Dendritic cell treated with granulocyte-macrophage colony-stimulating factor and Interleukin-4, amounts not matched to agents 40 ng/mL and 50 ng/mL, for 4 days (primary cell): ENCODE data around the gene ZNF579.

ENCODE experiments used
- H3K27ac Mint-ChIP-seq: one replicate; pipeline ENCODE4 v1.8.0; 2022; ENCODE audit warnings: mild to moderate bottlenecking, mixed read lengths
- H3K27me3 Mint-ChIP-seq: one replicate; pipeline ENCODE4 v1.8.0; 2022; ENCODE audit warnings: mild to moderate bottlenecking, mixed read lengths
- H3K36me3 Mint-ChIP-seq: one replicate; pipeline ENCODE4 v1.8.0; 2022; ENCODE audit warnings: low read depth, mixed read lengths
- H3K4me1 Mint-ChIP-seq: one replicate; pipeline ENCODE4 v1.8.0; 2022; ENCODE audit warnings: low read depth, mixed read lengths
- H3K4me3 Mint-ChIP-seq: one replicate; pipeline ENCODE4 v1.8.0; 2022; ENCODE audit warnings: mild to moderate bottlenecking, moderate library complexity, mixed read lengths
- H3K9me3 Mint-ChIP-seq: one replicate; pipeline ENCODE4 v1.8.0; 2022; ENCODE audit warnings: mixed read lengths
- intact Hi-C: fragments of 100-400 bp; cut with micrococcal nuclease; formaldehyde crosslinking; loops from one replicate; pipeline ENCODE4 v1.15.0; 2022

The ZNF579 gene

DNA sequence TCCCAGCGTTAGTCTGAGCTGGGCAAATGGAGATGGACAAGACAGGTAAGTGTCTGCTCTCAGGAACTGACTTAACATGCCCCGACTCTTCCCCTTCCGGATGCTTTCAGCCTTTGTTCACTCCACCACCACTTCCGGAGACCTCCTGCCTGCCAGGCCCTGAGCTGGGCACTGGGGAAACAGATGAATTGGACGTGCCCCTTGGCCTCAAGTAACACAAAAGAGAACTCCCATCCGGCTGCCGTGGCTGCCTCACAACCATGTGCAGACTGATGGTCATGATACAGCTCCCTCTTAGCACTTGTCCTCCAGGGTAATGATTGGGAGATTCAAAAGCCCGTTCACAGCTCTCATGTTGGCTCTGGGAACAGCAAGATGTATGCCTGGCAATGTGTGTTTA, 36.8 kb upstream of the ZNF579 start:
- intact Hi-C loops: no loop called here
- peaks cover 86% of the 10 kb centered on the region for H3K36me3 Mint-ChIP-seq
- H3K9me3 Mint-ChIP-seq: no peaks in the 10 kb centered on the region
- no peak overlapping the region for H3K27ac Mint-ChIP-seq
- no peaks in the 10 kb centered on the region for H3K27me3 Mint-ChIP-seq
- no peak overlapping the region for H3K4me3 Mint-ChIP-seq
- H3K4me1 Mint-ChIP-seq: peaks cover 58% of the 10 kb centered on the region

DNA sequence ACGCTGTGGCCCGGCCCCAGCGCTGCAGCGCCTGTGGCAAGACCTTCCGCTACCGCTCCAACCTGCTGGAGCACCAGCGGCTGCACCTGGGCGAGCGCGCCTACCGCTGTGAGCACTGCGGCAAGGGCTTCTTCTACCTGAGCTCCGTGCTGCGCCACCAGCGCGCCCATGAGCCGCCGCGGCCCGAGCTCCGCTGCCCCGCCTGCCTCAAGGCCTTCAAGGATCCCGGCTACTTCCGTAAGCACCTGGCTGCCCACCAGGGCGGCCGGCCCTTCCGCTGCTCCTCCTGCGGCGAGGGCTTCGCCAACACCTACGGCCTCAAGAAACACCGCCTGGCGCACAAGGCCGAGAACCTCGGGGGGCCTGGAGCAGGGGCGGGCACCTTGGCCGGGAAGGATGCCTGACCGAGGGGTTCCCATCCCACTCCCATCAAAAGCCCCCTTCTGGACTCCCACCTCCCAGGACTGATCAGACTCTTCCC, 35.8 kb upstream of the ZNF579 start:
- H3K27ac Mint-ChIP-seq: no peak overlapping the region
- intact Hi-C loops: no loop called here
- H3K4me3 Mint-ChIP-seq: no peak overlapping the region
- H3K27me3 Mint-ChIP-seq: no peaks in the 10 kb centered on the region
- no peaks in the 10 kb centered on the region for H3K9me3 Mint-ChIP-seq
- peaks cover 63% of the 10 kb centered on the region for H3K4me1 Mint-ChIP-seq
- peaks cover 76% of the 10 kb centered on the region for H3K36me3 Mint-ChIP-seq

GRCh38 chr19:55615543-55616394, 35.1 kb upstream of the ZNF579 start:
- Mint-ChIP-seq H3K9me3 (no peaks in the 10 kb centered on the region), H3K27ac (no peak overlapping the region), H3K4me1 (peaks cover 63% of the 10 kb centered on the region), H3K36me3 (peaks cover 76% of the 10 kb centered on the region), H3K4me3 (no peak overlapping the region), H3K27me3 (no peaks in the 10 kb centered on the region)
- intact Hi-C loops: no loop called here

DNA sequence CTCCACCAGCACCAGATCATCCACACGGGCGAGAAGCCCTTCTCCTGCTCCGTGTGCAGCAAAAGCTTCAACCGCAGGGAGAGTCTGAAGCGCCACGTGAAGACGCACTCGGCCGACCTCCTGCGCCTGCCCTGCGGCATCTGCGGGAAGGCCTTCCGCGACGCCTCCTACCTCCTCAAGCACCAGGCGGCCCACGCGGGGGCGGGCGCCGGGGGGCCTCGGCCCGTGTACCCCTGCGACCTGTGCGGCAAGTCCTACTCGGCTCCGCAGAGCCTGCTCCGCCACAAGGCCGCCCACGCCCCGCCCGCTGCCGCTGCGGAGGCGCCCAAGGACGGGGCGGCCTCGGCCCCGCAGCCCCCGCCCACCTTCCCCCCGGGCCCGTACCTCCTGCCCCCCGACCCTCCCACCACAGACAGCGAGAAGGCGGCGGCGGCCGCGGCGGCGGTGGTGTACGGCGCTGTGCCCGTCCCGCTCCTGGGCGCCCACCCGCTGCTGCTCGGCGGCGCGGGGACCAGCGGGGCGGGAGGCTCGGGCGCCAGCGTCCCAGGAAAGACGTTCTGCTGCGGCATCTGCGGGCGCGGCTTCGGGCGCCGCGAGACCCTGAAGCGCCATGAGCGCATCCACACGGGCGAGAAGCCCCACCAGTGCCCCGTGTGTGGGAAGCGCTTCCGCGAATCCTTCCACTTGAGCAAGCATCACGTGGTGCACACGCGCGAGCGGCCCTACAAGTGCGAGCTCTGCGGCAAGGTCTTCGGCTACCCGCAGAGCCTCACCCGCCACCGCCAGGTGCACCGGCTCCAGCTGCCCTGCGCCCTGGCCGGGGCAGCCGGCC, 34.3 kb upstream of the ZNF579 start:
- Mint-ChIP-seq H3K4me3 (no peak overlapping the region), H3K27me3 (no peaks in the 10 kb centered on the region), H3K36me3 (peaks cover 76% of the 10 kb centered on the region), H3K4me1 (peaks cover 63% of the 10 kb centered on the region), H3K9me3 (no peaks in the 10 kb centered on the region), H3K27ac (no peak overlapping the region)
- intact Hi-C loops: no loop called here

GRCh38 chr19:55613930-55614710, 33.5 kb upstream of the ZNF579 start:
- Mint-ChIP-seq H3K36me3 (peaks cover 79% of the 10 kb centered on the region), H3K9me3 (no peaks in the 10 kb centered on the region), H3K4me1 (peaks cover 63% of the 10 kb centered on the region), H3K4me3 (no peak overlapping the region), H3K27me3 (no peaks in the 10 kb centered on the region), H3K27ac (no peak overlapping the region)
- intact Hi-C loops: no loop called here

DNA sequence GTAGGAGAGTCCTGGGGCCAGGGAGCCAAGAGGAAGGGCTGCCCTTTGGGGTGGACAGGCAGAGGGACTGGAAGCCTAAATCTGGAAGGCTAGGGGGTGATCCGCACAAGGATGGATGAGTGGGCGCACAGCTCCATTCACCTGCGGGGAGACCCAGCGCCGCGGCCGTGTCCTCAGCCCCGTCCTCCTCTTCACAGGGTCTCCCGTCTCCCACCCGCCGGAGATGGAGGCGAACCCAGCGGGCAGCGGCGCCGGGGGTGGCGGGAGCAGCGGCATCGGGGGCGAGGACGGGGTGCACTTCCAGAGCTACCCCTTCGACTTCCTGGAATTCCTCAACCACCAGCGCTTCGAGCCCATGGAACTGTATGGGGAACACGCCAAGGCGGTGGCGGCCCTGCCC, 32.7 kb upstream of the ZNF579 start:
- H3K9me3 Mint-ChIP-seq: no peaks in the 10 kb centered on the region
- H3K36me3 Mint-ChIP-seq: peaks cover 86% of the 10 kb centered on the region
- intact Hi-C loops: no loop called here
- H3K27me3 Mint-ChIP-seq: no peaks in the 10 kb centered on the region
- peak overlapping the region; percentile 71 for H3K27ac Mint-ChIP-seq
- peaks cover 61% of the 10 kb centered on the region for H3K4me1 Mint-ChIP-seq
- H3K4me3 Mint-ChIP-seq: no peak overlapping the region

DNA sequence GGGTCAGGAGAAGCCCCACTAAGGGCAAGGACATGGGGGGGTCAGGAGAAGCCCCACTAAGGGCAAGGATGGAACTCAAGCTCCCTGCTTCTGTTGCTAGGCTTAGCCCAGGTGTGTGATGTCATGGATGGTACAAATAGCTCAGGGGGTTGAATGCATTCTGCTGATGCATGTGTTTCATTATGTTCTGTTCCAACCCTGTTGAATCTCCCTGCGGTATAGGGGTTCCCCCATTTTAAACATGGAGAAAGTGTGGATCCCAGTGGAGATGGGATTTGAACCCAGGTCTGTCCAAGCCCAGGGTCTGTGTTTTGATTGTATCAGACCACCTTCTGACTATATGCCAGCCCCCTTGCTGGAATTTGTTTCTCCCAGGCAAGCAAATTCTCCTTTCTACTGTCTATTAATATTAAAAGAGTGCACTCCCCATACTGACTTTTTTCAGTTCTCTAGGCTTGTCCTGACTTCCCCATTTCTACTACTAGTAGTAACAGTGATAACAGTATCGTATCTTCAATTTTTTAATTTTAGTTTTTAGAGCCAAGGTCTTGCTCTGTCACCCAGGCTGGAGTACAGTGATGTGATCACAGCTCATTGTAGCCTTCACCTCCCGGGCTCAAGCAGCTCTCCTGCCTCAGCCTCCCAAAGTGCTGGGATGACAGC, 31.5 kb upstream of the ZNF579 start:
- H3K9me3 Mint-ChIP-seq: no peaks in the 10 kb centered on the region
- H3K27me3 Mint-ChIP-seq: no peaks in the 10 kb centered on the region
- peaks cover 65% of the 10 kb centered on the region for H3K4me1 Mint-ChIP-seq
- H3K36me3 Mint-ChIP-seq: peaks cover 90% of the 10 kb centered on the region
- intact Hi-C loops: no loop called here
- H3K27ac Mint-ChIP-seq: peak overlapping the region; percentile 71
- H3K4me3 Mint-ChIP-seq: peak overlapping the region; percentile 50

DNA sequence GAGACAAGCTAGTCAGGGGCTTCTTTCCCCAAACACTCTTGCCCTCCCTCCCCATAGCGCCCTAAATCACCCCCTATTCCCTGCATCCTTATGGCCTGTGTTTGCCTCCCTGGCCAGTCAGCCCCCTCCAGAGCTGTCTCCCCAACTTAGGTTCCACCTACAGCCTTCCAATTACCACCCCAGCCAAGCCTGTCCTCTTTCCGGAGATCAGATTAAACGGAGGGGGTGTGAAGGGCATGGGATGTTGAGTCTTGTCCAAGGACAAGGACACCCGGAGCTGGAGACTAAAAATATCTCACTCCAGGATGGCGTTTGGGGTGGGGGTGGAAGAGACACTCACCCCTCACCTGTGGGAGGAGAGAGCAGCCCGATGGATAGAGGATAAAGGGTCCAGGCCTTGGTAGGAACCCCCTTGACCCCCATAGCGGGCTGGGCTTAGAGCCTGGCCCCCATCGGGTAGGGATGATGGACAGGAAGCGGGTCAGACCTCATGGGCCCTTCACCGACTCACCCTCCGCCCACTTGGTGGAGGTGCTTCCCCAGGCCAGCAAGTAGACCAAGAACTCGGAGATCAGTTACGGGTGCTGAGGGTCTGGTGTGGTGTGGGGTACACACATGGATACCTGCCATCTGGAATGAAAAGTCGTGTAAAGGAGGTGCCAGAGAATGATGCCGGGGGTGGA, 30.8 kb upstream of the ZNF579 start:
- H3K4me1 Mint-ChIP-seq: peaks cover 65% of the 10 kb centered on the region
- peaks cover 90% of the 10 kb centered on the region for H3K36me3 Mint-ChIP-seq
- intact Hi-C loops: no loop called here
- H3K27ac Mint-ChIP-seq: peak overlapping the region; percentile 71
- H3K4me3 Mint-ChIP-seq: peak overlapping the region; percentile 50
- no peaks in the 10 kb centered on the region for H3K27me3 Mint-ChIP-seq
- no peaks in the 10 kb centered on the region for H3K9me3 Mint-ChIP-seq

DNA sequence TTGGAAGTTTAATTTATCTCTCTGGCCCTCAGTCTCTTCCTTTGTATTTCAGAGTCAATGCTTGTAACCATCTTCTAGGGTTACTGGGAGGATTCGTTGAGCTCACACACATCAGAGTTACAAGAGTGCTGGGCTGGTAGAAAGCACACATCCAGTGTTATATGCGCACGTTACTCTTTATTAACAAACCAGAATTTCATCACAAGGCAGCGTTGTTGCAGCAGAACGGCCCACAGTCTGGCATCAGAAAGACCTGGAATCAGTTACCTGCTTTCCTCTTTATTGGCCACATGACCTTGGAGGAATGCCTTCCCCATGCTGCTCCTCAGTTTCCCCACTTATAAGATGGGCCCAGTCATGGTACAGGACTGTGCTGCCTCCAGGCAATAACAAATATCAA, 28.7 kb upstream of the ZNF579 start:
- Mint-ChIP-seq H3K4me1 (peaks cover 78% of the 10 kb centered on the region), H3K36me3 (peaks cover 77% of the 10 kb centered on the region), H3K9me3 (no peaks in the 10 kb centered on the region), H3K27me3 (no peaks in the 10 kb centered on the region), H3K4me3 (no peak overlapping the region), H3K27ac (no peak overlapping the region)
- intact Hi-C loops: no loop called here

DNA sequence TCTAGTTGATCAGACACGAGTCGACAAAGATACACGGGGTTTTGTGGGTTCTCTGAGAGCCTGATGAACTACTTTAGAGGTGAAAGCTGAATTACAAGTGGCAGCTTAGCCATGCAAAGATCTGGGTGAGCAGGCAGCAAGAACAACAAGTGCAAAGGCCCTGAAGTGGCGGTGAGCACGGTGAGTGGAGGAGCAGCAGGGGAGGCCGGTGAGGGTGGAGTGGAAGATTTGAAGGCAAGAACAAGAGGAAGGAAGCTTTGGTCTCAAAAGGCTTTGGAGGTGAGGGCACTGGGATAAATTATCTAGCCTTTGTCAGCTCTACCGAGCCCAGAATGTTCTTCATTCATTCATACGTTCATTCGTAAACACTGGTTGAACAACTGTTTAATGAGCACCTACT, 26.2 kb upstream of the ZNF579 start:
- H3K27me3 Mint-ChIP-seq: no peaks in the 10 kb centered on the region
- H3K4me1 Mint-ChIP-seq: peaks cover 86% of the 10 kb centered on the region
- intact Hi-C loops: no loop called here
- peak overlapping the region; percentile 91 for H3K27ac Mint-ChIP-seq
- H3K36me3 Mint-ChIP-seq: peaks cover 81% of the 10 kb centered on the region
- no peaks in the 10 kb centered on the region for H3K9me3 Mint-ChIP-seq
- peak overlapping the region; percentile 94 for H3K4me3 Mint-ChIP-seq

- Mint-ChIP-seq H3K4me1 (peaks cover 86% of the 10 kb centered on the region), H3K27ac (peak overlapping the region; percentile 91), H3K9me3 (no peaks in the 10 kb centered on the region), H3K36me3 (peaks cover 84% of the 10 kb centered on the region), H3K27me3 (no peaks in the 10 kb centered on the region), H3K4me3 (peak overlapping the region; percentile 94)
- intact Hi-C loops: no loop called here
These were observed 25.8 kb upstream of the ZNF579 start for GRCh38 chr19:55606471-55606787.

DNA sequence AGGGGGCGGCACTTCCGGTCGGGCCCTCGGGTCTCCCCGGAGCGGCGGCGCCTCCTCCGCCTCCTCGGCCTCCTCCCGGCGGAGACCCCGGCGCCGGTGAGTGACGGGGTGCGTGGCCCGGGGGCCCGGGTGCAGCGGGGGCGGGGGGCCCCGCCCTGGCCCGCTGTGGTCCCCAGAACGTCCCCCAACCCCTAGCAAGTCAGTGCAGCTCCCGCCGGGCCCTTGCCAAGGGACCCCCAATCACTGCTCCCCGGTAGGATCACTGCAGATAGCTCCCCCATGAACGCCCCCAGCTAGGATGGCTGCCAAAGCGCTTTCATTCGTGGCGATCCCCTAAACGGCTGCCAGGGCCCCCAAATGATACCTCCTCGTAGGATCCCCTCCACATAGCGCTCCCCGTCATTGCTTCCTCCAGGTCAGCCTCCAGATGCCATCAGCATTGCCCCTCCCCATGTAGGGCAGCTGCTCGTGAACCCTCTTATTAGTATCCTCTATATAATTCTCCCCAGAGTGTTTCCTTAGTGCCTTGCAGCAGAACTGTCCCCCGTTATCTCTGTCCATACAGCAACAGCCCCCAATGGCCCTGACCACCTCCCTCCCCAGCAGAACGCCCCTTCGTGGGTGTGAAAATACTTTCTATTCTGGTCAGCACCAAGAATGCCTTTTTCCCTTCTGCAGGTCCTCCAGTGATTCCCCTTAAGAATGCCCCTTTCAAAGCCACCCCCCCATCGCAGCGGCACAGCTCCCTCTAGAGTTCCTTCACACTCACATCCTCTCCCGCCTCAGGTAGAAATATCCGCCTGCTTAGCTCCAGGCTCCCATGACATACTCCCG, 25.2 kb upstream of the ZNF579 start, which contains the start of gene ZNF865:
TSS of gene ZNF865 (plus strand) at position 11 of the 834 bp plus-strand sequence. CDS start 7,972 bp downstream, outside the sequence.
- Mint-ChIP-seq H3K27me3 (no peaks in the 10 kb centered on the region), H3K9me3 (no peaks in the 10 kb centered on the region), H3K4me3 (peak within 1 kb of the TSS; percentile 94), H3K27ac (peak within 1 kb of the TSS; percentile 91), H3K4me1 (peaks cover 86% of the 10 kb centered on the region), H3K36me3 (peaks cover 78% of the 10 kb centered on the region)
- intact Hi-C loops: no loop called here
